Vagina (tissue), 2 donors: ENCODE measurements around the gene TTBK1. TPM values are rescaled to one million over a fixed set of nuclear protein-coding genes. Genes with fewer than 3 reads are reported as not detected.

Experiments
- DNase-seq, 2 donors: peaks; one replicate each; pipeline ENCODE4 v3.0.0-alpha.2; 2017; ENCODE audit errors: extremely low spot score in 2 of 2
- H3K27ac ChIP-seq: fragments of 200-600 bp; sonication (generic); one replicate; pipeline ENCODE4 v1.5.1; 2019
- H3K27me3 ChIP-seq: fragments of 200-600 bp; sonication (generic); one replicate; pipeline ENCODE4 v1.5.1; 2019
- H3K36me3 ChIP-seq, 2 donors: fragments of 200-600 bp; sonication (generic); one replicate each; pipeline ENCODE4 v1.5.1; 2017 to 2019
- H3K4me1 ChIP-seq: fragments of 200-600 bp; sonication (generic); one replicate; pipeline ENCODE4 v1.5.1; 2019
- H3K4me3 ChIP-seq, 2 donors: fragments of 200-600 bp; sonication (generic); 1 replicate in 1 of 2; 2 replicates in 1 of 2; pipeline ENCODE4 v1.5.1; 2016 to 2019
- H3K9me3 ChIP-seq: fragments of 200-600 bp; sonication (generic); one replicate; pipeline ENCODE4 v1.5.1; 2019
- CTCF ChIP-seq, 3 experiments: fragments of 450-650 bp in 2 of 3; fragments of 200-600 bp in 1 of 3; sonication (generic) in 1 of 3; IDR thresholded peaks; one replicate each; pipeline ENCODE4 v1.5.1; 2017 to 2019; ENCODE audit warnings: antibody characterized with exemption in 3 of 3, mild to moderate bottlenecking in 2 of 3, moderate library complexity in 2 of 3
- POLR2A ChIP-seq, 2 donors: fragments of 450-650 bp; IDR thresholded peaks; one replicate each; pipeline ENCODE4 v1.6.1; 2017; ENCODE audit warnings: antibody characterized with exemption in 2 of 2, mild to moderate bottlenecking in 2 of 2, moderate library complexity in 2 of 2
- POLR2AphosphoS5 ChIP-seq, 2 donors: sonication (generic); formaldehyde crosslinking; IDR thresholded peaks; one replicate each; pipeline ENCODE4 v1.9.0; 2017; ENCODE audit warnings: antibody characterized with exemption in 2 of 2, mild to moderate bottlenecking in 2 of 2, low read depth in 1 of 2; ENCODE audit not compliant: insufficient read depth in 1 of 2
- intact Hi-C: fragments of 100-400 bp; cut with DNase I; formaldehyde crosslinking; loops from one replicate; pipeline ENCODE4 v1.15.1; 2023
- total RNA-seq: library from RNA; depleted of rRNA; stranded (reverse); fragments of >200 nt; gene quantifications from one replicate; pipeline ENCODE4 v1.2.3, GENCODE V29; 2016

TTBK1 gene
- total RNA-seq, 1 donor from 2014 or later: not detected

DNA sequence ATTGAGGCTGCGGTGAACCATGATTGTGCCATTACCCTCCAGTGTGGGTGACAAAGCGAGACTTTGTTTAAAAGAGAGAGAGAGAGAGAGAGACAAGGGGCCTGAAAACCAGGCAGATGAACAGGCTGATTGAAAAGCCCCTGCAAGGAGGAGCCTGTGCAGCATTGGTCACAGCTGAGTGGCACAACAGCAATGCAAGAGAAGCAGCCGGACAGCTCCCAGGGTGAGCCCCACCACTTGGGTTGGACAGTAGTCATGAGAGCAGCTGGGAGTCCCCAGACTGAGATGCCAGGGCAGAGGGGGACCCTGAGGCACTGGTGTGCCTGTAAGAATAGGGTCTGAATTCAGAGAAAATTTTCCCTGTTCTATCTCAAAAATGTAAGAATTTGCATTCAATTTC, 24.2 kb upstream of the TTBK1 start:
- no peak for TF ChIP-seq POLR2A (IDR thresholded peaks at IDR 0.05)
- TF ChIP-seq POLR2AphosphoS5 (IDR thresholded peaks at IDR 0.05; ENCODE audit: insufficient read depth in 1 of 2, low read depth in 1 of 2): no peak
- TF ChIP-seq CTCF (IDR thresholded peaks at IDR 0.05): no peak

GRCh38 chr6:43219814-43220213, 23.5 kb upstream of the TTBK1 start:
- DNase-seq: no peak
- no peaks in the 10 kb centered on the region for H3K9me3 ChIP-seq
- intact Hi-C loops: no loop called here
- H3K4me3 ChIP-seq: no peak overlapping the region
- no peaks in the 10 kb centered on the region for H3K4me1 ChIP-seq
- no peak overlapping the region for H3K27ac ChIP-seq
- H3K36me3 ChIP-seq: peaks cover 0 to 43% of the 10 kb centered on the region in 2 donors
- no peaks in the 10 kb centered on the region for H3K27me3 ChIP-seq
- TF ChIP-seq POLR2AphosphoS5 (IDR thresholded peaks at IDR 0.05; ENCODE audit: insufficient read depth in 1 of 2, low read depth in 1 of 2) (no peak), POLR2A (IDR thresholded peaks at IDR 0.05) (no peak), CTCF (IDR thresholded peaks at IDR 0.05) (no peak)

More for the DNA sequence above, 24.2 kb upstream of the TTBK1 start:
- H3K27me3 ChIP-seq: no peaks in the 10 kb centered on the region
- peaks cover 0 to 36% of the 10 kb centered on the region in 2 donors for H3K36me3 ChIP-seq
- intact Hi-C loops: no loop called here
- no peaks in the 10 kb centered on the region for H3K9me3 ChIP-seq
- no peak for DNase-seq
- H3K27ac ChIP-seq: no peak overlapping the region
- no peak overlapping the region for H3K4me3 ChIP-seq
- H3K4me1 ChIP-seq: no peaks in the 10 kb centered on the region

DNA sequence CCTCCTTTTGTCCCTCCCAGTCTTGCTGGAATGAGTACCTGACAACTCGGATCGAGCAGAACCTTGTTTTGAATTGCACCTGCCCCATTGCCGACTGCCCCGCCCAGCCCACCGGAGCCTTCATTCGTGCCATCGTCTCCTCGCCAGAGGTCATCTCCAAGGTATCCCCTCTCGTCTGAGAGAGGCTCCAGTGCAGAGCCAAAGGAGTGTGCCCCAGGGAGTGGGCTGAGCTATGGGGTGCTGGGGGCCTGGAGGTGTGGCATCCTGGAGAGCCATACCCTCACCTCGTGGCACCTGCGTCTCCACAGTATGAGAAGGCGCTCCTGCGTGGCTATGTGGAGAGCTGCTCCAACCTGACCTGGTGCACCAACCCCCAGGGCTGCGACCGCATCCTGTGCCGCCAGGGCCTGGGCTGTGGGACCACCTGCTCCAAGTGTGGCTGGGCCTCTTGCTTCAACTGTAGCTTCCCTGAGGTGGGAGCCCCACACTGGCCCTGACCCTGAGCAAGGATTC, 22.8 kb upstream of the TTBK1 start:
- no peak overlapping the region for H3K4me3 ChIP-seq
- no peak for TF ChIP-seq CTCF (IDR thresholded peaks at IDR 0.05)
- TF ChIP-seq POLR2AphosphoS5 (IDR thresholded peaks at IDR 0.05; ENCODE audit: insufficient read depth in 1 of 2, low read depth in 1 of 2): no peak
- no peaks in the 10 kb centered on the region for H3K9me3 ChIP-seq
- intact Hi-C loops: no loop called here
- no peak overlapping the region for H3K27ac ChIP-seq
- H3K4me1 ChIP-seq: no peaks in the 10 kb centered on the region
- DNase-seq: no peak
- peaks cover 0 to 40% of the 10 kb centered on the region in 2 donors for H3K36me3 ChIP-seq
- no peaks in the 10 kb centered on the region for H3K27me3 ChIP-seq

DNA sequence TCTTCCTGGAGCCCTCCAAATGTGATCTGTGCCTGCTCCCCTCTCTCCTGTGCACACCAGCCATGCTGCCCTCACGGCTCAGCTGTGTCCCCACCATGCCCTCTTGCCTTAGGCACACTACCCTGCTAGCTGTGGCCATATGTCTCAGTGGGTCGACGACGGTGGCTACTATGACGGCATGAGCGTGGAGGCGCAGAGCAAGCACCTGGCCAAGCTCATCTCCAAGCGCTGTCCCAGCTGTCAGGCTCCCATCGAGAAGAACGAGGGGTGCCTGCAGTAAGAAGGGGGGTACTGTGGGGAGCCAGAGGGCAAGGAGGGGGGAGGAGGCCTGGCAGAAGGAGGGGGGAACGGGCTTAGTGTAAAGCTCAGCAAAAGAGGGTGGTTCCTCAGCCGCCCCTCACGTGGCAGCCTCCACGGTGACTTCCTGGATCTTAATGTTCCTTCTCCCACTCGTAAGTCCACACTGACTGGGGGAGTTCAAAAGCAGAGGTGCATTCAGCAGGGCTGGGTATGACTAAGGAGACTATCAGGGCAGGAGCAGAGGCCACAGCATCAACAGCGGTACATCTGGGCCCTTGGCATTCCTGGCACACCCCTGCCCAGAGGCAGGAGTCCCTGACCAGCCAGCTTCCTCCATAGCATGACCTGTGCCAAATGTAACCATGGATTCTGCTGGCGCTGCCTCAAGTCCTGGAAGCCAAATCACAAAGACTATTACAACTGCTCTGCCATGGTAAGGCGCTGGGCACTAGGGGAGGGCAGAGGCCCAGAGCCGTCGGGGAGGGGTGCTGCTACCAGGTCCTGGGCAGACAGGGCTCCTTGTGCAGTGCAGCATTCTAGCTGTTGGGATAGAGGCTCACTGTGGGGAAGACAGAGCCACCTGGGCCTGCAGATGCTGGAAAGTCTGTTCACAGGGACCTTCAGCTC, 22.0 kb upstream of the TTBK1 start:
- no peaks in the 10 kb centered on the region for H3K9me3 ChIP-seq
- H3K4me1 ChIP-seq: no peaks in the 10 kb centered on the region
- H3K4me3 ChIP-seq: no peak overlapping the region
- no peak overlapping the region for H3K27ac ChIP-seq
- TF ChIP-seq POLR2A (IDR thresholded peaks at IDR 0.05): no peak
- no peak for TF ChIP-seq CTCF (IDR thresholded peaks at IDR 0.05)
- TF ChIP-seq POLR2AphosphoS5 (IDR thresholded peaks at IDR 0.05; ENCODE audit: insufficient read depth in 1 of 2, low read depth in 1 of 2): no peak
- no peaks in the 10 kb centered on the region for H3K27me3 ChIP-seq
- intact Hi-C loops: no loop called here
- DNase-seq: no peak
- peaks cover 0 to 32% of the 10 kb centered on the region in 2 donors for H3K36me3 ChIP-seq
